HepG2 (cell line): ENCODE measurements around the gene VASH2. TPM values are rescaled to one million over a fixed set of nuclear protein-coding genes. Genes with fewer than 3 reads are reported as not detected.
A peak's percentile ranks its signal among the peaks of the same experiment; 100 is the strongest.

Source experiments
- ARID2 ChIP-seq: sonication (generic); formaldehyde crosslinking; IDR thresholded peaks from 2 replicates; pipeline ENCODE4 v1.8.1; 2022; ENCODE audit warnings: mild to moderate bottlenecking, missing genetic modification reagents, borderline replicate concordance
- CEBPZ ChIP-seq: IDR thresholded peaks from 2 replicates; pipeline ENCODE4 v1.6.1; 2012; ENCODE audit warnings: low read length, improper control_type of control experiment
- EP300 ChIP-seq, 3 experiments: sonication (generic) in 1 of 3; formaldehyde crosslinking in 1 of 3; IDR thresholded peaks; 2 replicates each; pipeline versions ENCODE4 v1.5.1 to v1.6.1; 2011 to 2020; ENCODE audit warnings: low read depth in 2 of 3, low read length in 2 of 3, borderline replicate concordance in 1 of 3, improper control_type of control experiment in 1 of 3, mild to moderate bottlenecking in 1 of 3, missing genetic modification reagents in 1 of 3, moderate library complexity in 1 of 3
- ESRRA ChIP-seq: sonication (generic); formaldehyde crosslinking; IDR thresholded peaks from 2 replicates; pipeline ENCODE4 v1.5.1; 2020; ENCODE audit warnings: mild to moderate bottlenecking, low read depth, missing genetic modification reagents
- FOXO4 ChIP-seq: sonication (generic); formaldehyde crosslinking; conservative IDR thresholded peaks from 2 replicates; pipeline ENCODE4 v1.8.1; 2023; ENCODE audit warnings: missing genetic modification reagents
- MAX ChIP-seq: IDR thresholded peaks from 2 replicates; pipeline ENCODE4 v1.6.1; 2012; ENCODE audit warnings: inconsistent platforms
- NFIC ChIP-seq: IDR thresholded peaks from 2 replicates; pipeline ENCODE4 v1.6.1; 2012; ENCODE audit warnings: mild to moderate bottlenecking, low read length, inconsistent platforms
- PBX3 ChIP-seq: sonication (generic); formaldehyde crosslinking; IDR thresholded peaks from 2 replicates; pipeline ENCODE4 v1.8.1; 2023; ENCODE audit warnings: missing genetic modification reagents, inconsistent platforms, borderline replicate concordance
- RARA ChIP-seq: IDR thresholded peaks from 2 replicates; pipeline ENCODE4 v1.6.1; 2016; ENCODE audit warnings: missing genetic modification reagents, missing compliant biosample characterization
- STAT5B ChIP-seq: sonication (generic); formaldehyde crosslinking; IDR thresholded peaks from 2 replicates; pipeline ENCODE4 v1.4.0; 2020; ENCODE audit warnings: missing genetic modification reagents
- SUZ12 ChIP-seq: fragments of 150-350 bp; IDR thresholded peaks from 2 replicates; pipeline ENCODE4 v1.6.1; 2014; ENCODE audit warnings: low read depth, low read length
- SYNCRIP ChIP-seq: fragments of 200-400 bp; formaldehyde crosslinking; IDR thresholded peaks from 2 replicates; pipeline ENCODE4 v1.6.1; 2018; ENCODE audit warnings: mild to moderate bottlenecking, low read depth, low read length; ENCODE audit not compliant: insufficient read depth
- ZNF430 ChIP-seq: sonication (generic); formaldehyde crosslinking; IDR thresholded peaks from 2 replicates; pipeline ENCODE4 v1.9.0; 2021; ENCODE audit warnings: mild to moderate bottlenecking, missing genetic modification reagents
- ZNF460 ChIP-seq: sonication (generic); formaldehyde crosslinking; IDR thresholded peaks from 2 replicates; pipeline ENCODE4 v1.5.1; 2020; ENCODE audit warnings: missing genetic modification reagents, mild to moderate bottlenecking, borderline replicate concordance
- ZNF512B ChIP-seq: sonication (generic); formaldehyde crosslinking; IDR thresholded peaks from 2 replicates; pipeline ENCODE4 v1.5.1; 2020; ENCODE audit warnings: missing genetic modification reagents, mild to moderate bottlenecking, borderline replicate concordance
- ZNF577 ChIP-seq: sonication (generic); formaldehyde crosslinking; IDR thresholded peaks from 2 replicates; pipeline ENCODE4 v1.4.0; 2020; ENCODE audit warnings: mild to moderate bottlenecking, low read depth, missing genetic modification reagents, borderline replicate concordance
- ZNF7 ChIP-seq: IDR thresholded peaks from 2 replicates; pipeline ENCODE4 v1.6.1; 2016; ENCODE audit warnings: missing biosample characterization, missing genetic modification reagents
- ZNF788 ChIP-seq: sonication (generic); formaldehyde crosslinking; IDR thresholded peaks from 2 replicates; pipeline ENCODE4 v1.5.0; 2020; ENCODE audit warnings: mild to moderate bottlenecking, missing genetic modification reagents, borderline replicate concordance
- polyA plus RNA-seq, 8 experiments: library from polyadenylated mRNA; depleted of rRNA in 3 of 8; stranded (reverse) in 7 of 8; unstranded in 1 of 8; fragments of >200 nt; fragmentation: Illumina TruSeq in 4 of 8; extraction: Trizol in 4 of 8; gene quantifications; 2 replicates each; pipeline versions ENCODE4 v1.2.1 to v1.2.3, GENCODE V29; 2011 to 2016; ENCODE audit warnings: low read depth in 4 of 8, missing spikeins in 1 of 8, mixed read lengths in 1 of 8; ENCODE audit not compliant: insufficient read depth in 1 of 8
- total RNA-seq, 5 experiments: library from RNA; depleted of rRNA; stranded (reverse); fragments of >200 nt; fragmentation: Illumina TruSeq; extraction: Trizol; gene quantifications; 2 replicates each; pipeline ENCODE4 v1.2.3, GENCODE V29; 2016; ENCODE audit warnings: low read depth in 1 of 5

The VASH2 gene
- total and polyA plus RNA-seq, 2 of the 13 experiments (the other 11 are each of a cell fraction or from before 2014, with no cell fraction given) = 0.44 to 1.00 TPM

- no peak for TF ChIP-seq CEBPZ
- no peak for TF ChIP-seq RARA (CRISPR knock-in tag)
- TF ChIP-seq SYNCRIP = no peak
- no peak for TF ChIP-seq ZNF460
- TF ChIP-seq NFIC = no peak
- no peak; a peak in 1 of 4 replicates for TF ChIP-seq EP300 (IDR thresholded peaks at IDR 0.05; ENCODE audit: low read depth in 2 of 2, low read length in 2 of 2)
- TF ChIP-seq EP300 (CRISPR knock-in tag; IDR thresholded peaks at IDR 0.05; ENCODE audit: borderline replicate concordance) = no peak
- peak; percentile 18; the same call in 1 of the 2 replicates for TF ChIP-seq ZNF788 (CRISPR knock-in tag)
- no peak for TF ChIP-seq FOXO4 (CRISPR knock-in tag)
- no peak for TF ChIP-seq ZNF430
- TF ChIP-seq ESRRA (CRISPR knock-in tag) = 0 out of 2 replicates have a peak, but pooled peaks have one; percentile 4
- no peak for TF ChIP-seq ZNF577 (CRISPR knock-in tag)
- TF ChIP-seq ARID2 (CRISPR knock-in tag) = no peak
- no peak for TF ChIP-seq ZNF7 (CRISPR knock-in tag)
- no peak for TF ChIP-seq STAT5B (CRISPR knock-in tag)
- TF ChIP-seq ZNF512B = no peak
- peak; percentile 68; the same call in 1 of the 2 replicates for TF ChIP-seq MAX
- peak; percentile 86; the same call in 1 of the 2 replicates for TF ChIP-seq PBX3
- TF ChIP-seq SUZ12 = peak; percentile 40; the same call in 1 of the 2 replicates
These were observed 65.0 kb downstream of the VASH2 start, which contains the start of gene ANGEL2 (continued) for GRCh38 chr1:213015099-213016050.
